ENCODE data around the gene CTDSP2.
"Not testable (repeated sequence)": the region's sequence is repeated elsewhere in the genome, so short reads cannot be mapped to it uniquely, and the experiment has no call there.

Gene CTDSP2

GRCh38 chr12:57888409-57889157 lies 42.1 kb upstream of the CTDSP2 start:
- Histone ChIP-seq H4K20me1 (ENCODE audit: insufficient read depth, low read length) (no peaks in the 10 kb centered on the region), H3K36me3 (replicated peaks; ENCODE audit: low read depth, low read length) (no peaks in the 10 kb centered on the region), H3K27me3 (ENCODE audit: low read depth, low read length) (no peaks in the 10 kb centered on the region), H3K4me3 (ENCODE audit: low read length) (no peak overlapping the region), H3K9ac (ENCODE audit: low read length) (no peak overlapping the region), H3K79me2 (ENCODE audit: low read length) (no peaks in the 10 kb centered on the region), H3K27ac (ENCODE audit: low read length) (no peak overlapping the region), H3K4me2 (ENCODE audit: low read length) (peak overlapping the region; percentile 5; the same call in 1 of the 2 replicates), H2AFZ (ENCODE audit: low read depth, low read length) (no peak overlapping the region), H3K9me3 (ENCODE audit: insufficient read depth, low read length) (peaks cover 3% of the 10 kb centered on the region; the same call in 1 of the 2 replicates), H3K4me1 (ENCODE audit: low read length) (peaks cover 8% of the 10 kb centered on the region)
- no peak for TF ChIP-seq EZH2phosphoT487 (IDR thresholded peaks at IDR 0.05; ENCODE audit: low read depth)
- no peak for TF ChIP-seq CTCF (IDR thresholded peaks at IDR 0.05; ENCODE audit: low read depth, low read length)

GRCh38 chr12:57887631-57888408 lies 41.3 kb upstream of the CTDSP2 start:
- Histone ChIP-seq H3K9ac (ENCODE audit: low read length) (no peak overlapping the region), H2AFZ (ENCODE audit: low read depth, low read length) (no peak overlapping the region), H3K27me3 (ENCODE audit: low read depth, low read length) (no peaks in the 10 kb centered on the region), H3K79me2 (ENCODE audit: low read length) (no peaks in the 10 kb centered on the region), H3K4me2 (ENCODE audit: low read length) (no peak overlapping the region), H3K4me1 (ENCODE audit: low read length) (peaks cover 8% of the 10 kb centered on the region), H3K36me3 (replicated peaks; ENCODE audit: low read depth, low read length) (no peaks in the 10 kb centered on the region), H3K9me3 (ENCODE audit: insufficient read depth, low read length) (peaks cover 3% of the 10 kb centered on the region; the same call in 1 of the 2 replicates), H3K4me3 (ENCODE audit: low read length) (no peak overlapping the region), H4K20me1 (ENCODE audit: insufficient read depth, low read length) (no peaks in the 10 kb centered on the region), H3K27ac (ENCODE audit: low read length) (no peak overlapping the region)
- TF ChIP-seq EZH2phosphoT487 (IDR thresholded peaks at IDR 0.05; ENCODE audit: low read depth), result no peak
- no peak for TF ChIP-seq CTCF (IDR thresholded peaks at IDR 0.05; ENCODE audit: low read depth, low read length)

- not testable (repeated sequence) for H3K36me3 ChIP-seq (replicated peaks; ENCODE audit: low read depth, low read length); H3K4me3 ChIP-seq (ENCODE audit: low read length); H3K27me3 ChIP-seq (ENCODE audit: low read depth, low read length); H3K9ac ChIP-seq (ENCODE audit: low read length); H4K20me1 ChIP-seq (ENCODE audit: insufficient read depth, low read length); H3K4me1 ChIP-seq (ENCODE audit: low read length); H3K4me2 ChIP-seq (ENCODE audit: low read length); H3K79me2 ChIP-seq (ENCODE audit: low read length); H3K27ac ChIP-seq (ENCODE audit: low read length); H2AFZ ChIP-seq (ENCODE audit: low read depth, low read length); H3K9me3 ChIP-seq (ENCODE audit: insufficient read depth, low read length)
Observed at GRCh38 chr12:57886964-57887363, 40.4 kb upstream of the CTDSP2 start.

- no peaks in the 10 kb centered on the region for H3K79me2 ChIP-seq (ENCODE audit: low read length)
- no peak overlapping the region for H3K4me3 ChIP-seq (ENCODE audit: low read length)
- no peaks in the 10 kb centered on the region for H4K20me1 ChIP-seq (ENCODE audit: insufficient read depth, low read length)
- no peaks in the 10 kb centered on the region for H3K36me3 ChIP-seq (replicated peaks; ENCODE audit: low read depth, low read length)
- H3K9me3 ChIP-seq (ENCODE audit: insufficient read depth, low read length), result peaks cover 3% of the 10 kb centered on the region; the same call in 1 of the 2 replicates
- TF ChIP-seq CTCF (IDR thresholded peaks at IDR 0.05; ENCODE audit: low read depth, low read length) (no peak), EZH2phosphoT487 (IDR thresholded peaks at IDR 0.05; ENCODE audit: low read depth) (no peak)
- no peaks in the 10 kb centered on the region for H3K27me3 ChIP-seq (ENCODE audit: low read depth, low read length)
- no peak overlapping the region for H3K9ac ChIP-seq (ENCODE audit: low read length)
- no peak overlapping the region for H3K4me2 ChIP-seq (ENCODE audit: low read length)
- peaks cover 8% of the 10 kb centered on the region for H3K4me1 ChIP-seq (ENCODE audit: low read length)
- H2AFZ ChIP-seq (ENCODE audit: low read depth, low read length), result no peak overlapping the region
- no peak overlapping the region for H3K27ac ChIP-seq (ENCODE audit: low read length)
Observed at GRCh38 chr12:57886542-57886941, 40.0 kb upstream of the CTDSP2 start.
